ENCODE results near the gene ANKRD17.

ANKRD17 gene

DNA sequence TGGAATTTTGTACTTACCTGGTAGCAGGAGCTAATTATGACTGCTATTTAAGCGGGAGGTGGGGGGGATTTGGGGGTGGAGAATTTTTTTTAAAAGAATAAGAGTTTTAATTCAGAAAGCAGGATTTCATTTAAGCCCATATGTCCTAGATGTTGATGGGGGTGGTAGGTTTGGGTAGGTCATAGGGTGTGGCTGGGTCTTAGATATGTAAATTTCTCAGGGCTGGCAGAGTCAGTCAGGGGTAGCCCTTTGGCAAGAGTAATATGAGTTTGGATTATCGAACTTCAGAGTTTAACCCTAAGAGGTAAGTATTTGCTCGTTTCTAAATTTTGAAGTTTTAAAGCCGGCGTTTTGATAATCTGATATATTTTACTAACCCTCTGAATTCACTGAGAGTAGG lies 153.9 kb downstream of the ANKRD17 start:
- DNase-seq: no peak

DNA sequence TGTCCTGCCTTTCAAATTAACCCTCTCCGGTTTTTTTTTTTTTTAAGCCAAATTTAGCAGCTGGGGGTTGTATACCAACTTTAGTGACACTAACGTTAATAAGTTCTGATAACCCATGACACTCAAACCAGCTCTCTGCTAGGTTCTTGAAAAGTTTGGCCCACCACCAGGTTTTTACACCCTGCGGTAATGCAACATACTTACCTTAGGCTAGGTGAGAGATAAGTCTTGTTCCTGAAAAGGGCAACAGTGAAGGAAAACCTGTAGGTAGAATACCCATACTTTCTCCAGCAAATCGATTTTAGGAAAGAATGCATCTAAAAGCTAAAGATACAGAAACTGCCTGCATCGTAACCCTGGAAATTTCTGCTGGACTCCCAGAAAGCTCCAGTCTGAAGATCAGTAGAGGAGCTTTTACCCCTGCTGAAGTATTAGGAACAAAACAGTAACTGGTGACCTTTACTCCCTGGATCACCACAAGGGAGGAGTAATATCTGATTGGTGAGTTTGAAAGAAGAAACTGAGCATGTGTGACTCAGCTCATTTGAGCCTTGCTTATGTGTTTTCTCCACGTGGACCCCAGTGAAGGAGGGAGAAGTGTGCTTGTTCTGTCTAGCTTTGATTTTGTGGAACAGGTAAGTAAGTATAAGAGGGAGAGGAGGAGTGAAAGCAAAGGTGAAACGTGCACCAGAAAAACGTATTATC lies 154.6 kb downstream of the ANKRD17 start:
- no peak for DNase-seq

DNA sequence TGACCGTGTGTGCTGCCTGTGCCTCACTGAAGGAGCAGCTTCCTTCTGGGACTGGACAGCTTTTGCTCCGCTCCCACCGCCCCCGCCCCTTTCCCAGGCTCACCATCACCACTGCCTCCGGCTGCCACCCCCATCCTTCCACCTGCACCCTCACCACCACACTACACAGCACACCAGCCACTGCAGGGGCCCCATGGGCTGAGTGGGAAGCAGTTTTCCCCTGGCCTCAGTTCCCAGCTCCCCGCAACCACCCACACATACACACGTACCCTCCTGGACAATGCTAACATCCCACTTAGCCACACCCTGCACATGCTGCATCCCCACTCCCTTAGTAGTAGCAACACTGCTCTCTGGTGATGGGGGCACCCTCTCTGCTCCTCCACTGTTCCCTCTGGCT lies 159.5 kb downstream of the ANKRD17 start:
- DNase-seq: no peak

DNA sequence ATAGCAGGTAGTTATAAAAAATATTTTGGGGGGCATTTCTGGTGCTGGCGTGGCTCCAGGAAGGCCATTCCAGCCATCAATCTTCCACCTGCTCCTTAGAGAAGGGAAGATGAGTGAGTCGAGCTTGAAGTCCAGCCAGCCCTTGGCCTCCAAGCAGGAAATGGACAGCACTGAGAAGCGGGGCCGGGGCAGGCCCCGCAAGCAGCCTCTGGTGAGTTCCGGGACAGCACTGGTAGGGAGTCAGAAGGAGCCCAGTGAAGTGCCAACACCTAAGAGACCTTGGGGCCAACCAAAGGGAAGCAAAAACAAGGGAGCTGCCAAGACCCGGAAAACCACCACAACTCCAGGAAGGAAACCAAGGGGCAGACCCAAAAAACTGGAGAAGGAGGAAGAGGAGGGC lies 159.9 kb downstream of the ANKRD17 start:
- no peak for DNase-seq

DNA sequence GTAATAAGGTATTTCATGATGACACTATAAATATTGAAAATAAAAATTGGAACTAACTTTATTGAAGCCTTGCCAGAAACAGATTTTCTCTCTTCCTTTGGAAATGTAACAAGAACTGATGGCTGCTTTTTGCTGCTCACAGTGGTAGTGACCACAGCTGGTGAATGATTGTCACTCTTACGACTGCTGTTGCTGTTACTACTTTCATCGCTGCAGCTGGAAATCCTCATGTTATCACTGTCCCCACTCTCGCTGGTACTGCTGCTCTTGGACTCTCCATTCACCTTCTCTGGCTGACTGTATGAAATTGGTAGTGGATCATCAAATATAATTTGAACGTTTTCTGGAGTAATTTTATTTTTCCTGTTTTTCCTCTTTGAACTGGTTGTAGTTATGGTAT lies 160.6 kb downstream of the ANKRD17 start:
- DNase-seq: no peak

DNA sequence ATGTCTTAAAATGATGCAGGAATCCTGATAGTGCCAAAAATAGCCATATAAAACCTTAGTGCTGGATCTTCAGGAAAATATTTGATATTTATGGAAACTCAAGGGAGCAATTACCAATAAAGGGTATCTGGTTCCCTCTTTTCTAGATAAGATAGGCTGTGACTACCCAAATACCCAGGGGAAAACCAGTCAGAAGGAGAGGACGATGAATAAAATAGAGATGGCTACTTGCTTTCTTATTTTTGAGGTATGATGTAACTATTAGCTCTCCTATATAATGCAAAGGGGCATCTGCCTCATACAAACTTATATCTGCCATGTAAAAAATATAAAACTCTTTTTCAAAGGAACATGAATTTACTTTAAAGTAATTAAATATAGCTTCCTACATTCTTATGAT lies 165.7 kb downstream of the ANKRD17 start:
- no peak for DNase-seq

DNA sequence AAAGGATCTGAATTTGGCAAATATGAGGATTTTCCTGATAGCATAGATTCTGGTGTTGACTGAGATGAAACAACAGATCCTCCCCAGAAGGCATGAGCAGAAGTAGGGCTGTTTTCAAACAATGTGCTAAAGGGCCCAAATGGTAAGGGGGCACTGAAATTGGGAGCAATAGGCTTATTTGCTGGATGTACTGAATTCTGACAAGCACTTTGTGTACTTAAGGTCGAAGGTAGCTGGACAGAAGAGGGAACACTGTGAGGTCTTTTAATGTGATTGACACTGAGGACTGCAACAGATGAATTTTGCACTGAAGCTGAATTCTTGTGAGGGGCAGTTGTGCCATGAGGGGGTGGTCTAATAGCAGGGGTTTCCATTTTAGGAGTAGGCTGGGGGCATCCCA lies 167.9 kb downstream of the ANKRD17 start:
- DNase-seq: no peak

DNA sequence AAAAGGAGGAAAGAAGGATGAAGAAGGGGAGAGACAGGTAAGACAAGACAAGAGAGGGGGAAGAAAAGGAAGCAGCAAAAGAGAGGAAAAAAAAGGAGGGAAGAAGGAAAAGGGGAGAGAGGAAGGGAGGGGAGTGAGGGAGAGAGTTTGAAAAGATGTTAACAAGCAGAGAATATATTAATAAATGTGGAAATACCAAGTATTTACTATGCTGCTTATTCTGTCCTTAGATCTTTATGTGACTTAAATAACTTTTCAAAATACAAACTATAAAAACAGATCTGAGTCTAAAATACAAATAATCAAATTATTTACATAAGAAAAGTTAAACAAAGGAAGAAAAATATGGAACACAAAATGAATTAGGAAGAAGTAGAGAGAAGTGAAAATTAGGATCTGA lies 170.7 kb downstream of the ANKRD17 start:
- DNase-seq: no peak

DNA sequence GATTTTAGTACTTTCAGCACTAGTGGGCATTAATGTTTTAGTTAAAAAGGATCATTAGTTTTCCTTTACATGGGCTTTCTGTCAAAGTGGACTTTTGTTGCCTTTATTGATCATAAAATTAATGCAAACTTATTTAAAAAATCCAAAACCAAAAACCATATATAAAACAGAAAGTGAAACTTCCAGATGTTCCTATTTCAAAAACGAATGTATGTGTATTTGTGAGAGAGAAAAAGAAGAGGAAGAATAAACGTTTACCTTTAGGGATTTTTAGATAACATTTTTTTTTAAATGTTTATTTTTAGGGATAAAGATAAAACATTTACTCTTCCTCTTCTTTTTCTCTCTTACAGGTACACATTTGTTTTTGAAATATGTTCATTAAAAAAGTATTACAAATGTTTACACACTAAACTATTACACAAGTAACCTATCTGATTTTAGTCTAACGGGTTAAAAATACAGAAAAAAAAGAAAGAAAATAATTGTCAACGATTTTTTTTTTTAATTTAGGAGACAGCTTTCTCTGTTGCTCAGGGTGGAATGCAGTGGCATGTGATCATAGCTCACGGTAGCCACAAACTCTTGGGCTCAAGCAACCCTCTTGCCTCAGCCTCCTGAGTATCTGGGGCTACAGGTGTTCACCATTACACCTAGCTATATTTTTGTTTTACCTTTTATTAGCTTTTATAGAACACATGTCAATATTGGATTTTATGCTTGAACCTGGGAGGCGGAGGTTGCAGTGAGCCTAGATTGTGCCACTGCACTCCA lies 172.3 kb downstream of the ANKRD17 start:
- no peak for DNase-seq

DNA sequence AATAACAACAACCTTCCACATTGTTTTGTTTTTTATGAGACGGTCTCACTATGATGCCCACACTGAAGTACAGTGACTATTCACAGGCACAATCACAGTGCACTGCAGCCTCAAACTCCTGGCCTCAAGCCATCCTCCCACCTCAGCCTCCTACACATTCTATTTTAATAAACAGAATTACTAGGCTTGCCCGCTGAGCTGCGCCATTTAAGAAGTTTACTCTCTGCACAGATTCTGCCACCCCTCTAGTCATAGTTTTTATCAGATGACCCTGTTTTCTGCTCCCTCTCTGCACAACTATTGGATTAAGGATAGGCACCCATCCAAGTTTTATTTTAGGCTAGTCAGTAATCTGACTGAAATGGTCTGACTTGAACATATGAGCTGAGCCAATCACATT lies 177.8 kb downstream of the ANKRD17 start:
- DNase-seq: no peak

DNA sequence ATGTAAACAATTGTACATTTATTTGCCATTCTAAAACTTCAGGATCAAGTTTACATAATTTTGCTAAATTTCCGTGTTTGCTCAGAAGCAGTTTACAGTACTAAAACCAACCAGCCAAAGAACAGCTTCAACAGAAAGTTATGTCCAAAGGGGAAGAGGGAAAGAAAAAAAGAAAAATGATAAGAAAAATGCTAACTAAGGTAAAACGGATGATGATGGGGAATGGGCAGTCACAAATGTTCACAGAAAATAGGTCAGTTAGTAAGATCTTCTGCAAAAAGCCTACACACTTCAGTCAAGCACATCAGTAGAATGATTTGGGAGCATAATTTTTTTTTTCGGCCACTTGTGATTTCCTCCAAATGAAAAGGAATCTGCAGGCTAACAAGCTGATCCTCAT lies 182.8 kb downstream of the ANKRD17 start:
- DNase-seq: no peak

DNA sequence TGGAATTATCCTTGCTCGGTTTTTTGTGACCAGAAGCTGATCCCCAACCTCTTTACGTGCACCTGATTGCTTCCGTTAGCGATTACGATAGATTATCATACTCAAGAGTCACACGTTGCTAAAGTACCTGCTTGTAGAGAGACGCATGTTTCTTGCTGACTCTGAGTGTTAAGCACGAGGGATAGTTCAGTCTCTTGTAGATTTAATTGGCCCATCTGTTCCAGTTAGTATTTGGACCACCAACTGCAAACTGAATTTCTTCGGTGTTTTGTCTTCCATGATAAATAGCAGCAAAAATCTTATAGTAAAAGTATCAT lies 188.6 kb downstream of the ANKRD17 start:
- DNase-seq: no peak

DNA sequence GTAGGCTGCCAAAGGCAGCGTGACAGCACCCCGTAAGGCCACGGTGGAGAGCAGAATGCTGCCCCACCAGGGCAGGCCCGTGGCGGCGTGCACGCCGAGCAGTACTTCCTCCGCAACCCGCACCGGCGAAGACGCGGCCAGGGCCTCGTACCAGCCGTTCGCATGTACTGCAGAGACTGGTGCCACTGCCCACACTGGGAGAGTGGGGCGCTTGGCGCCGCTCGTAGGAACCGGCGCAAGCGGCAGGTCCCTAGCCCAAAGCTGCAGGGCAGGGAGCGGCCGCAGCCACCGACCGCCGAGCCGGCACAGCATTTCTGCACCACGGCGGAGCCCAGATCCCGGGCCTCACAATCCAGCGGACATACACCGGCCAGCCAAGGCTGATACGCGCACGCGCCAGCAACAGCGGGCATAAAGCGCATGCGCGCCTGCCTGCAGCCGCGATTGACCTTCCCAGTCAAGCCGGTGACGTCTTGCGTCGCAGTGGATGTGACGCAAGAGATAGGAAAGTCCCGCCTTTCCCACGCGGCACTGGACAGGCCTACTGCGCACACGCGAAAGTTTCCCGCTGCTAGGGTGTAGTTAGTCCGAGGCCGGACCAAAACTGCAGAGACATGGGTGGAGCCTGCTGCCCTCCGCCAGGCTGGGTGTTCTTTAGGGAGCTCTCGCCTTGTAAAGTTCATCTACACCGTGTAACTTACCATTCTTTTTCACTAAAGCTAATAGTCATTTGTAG lies 189.1 kb downstream of the ANKRD17 start, which contains the start of gene COX18:
COX18 (minus strand) TSS at position 379 of the 736 bp plus-strand sequence; CDS start at position 312, 67 bp downstream.
- DNase-seq: peak; percentile 90

DNA sequence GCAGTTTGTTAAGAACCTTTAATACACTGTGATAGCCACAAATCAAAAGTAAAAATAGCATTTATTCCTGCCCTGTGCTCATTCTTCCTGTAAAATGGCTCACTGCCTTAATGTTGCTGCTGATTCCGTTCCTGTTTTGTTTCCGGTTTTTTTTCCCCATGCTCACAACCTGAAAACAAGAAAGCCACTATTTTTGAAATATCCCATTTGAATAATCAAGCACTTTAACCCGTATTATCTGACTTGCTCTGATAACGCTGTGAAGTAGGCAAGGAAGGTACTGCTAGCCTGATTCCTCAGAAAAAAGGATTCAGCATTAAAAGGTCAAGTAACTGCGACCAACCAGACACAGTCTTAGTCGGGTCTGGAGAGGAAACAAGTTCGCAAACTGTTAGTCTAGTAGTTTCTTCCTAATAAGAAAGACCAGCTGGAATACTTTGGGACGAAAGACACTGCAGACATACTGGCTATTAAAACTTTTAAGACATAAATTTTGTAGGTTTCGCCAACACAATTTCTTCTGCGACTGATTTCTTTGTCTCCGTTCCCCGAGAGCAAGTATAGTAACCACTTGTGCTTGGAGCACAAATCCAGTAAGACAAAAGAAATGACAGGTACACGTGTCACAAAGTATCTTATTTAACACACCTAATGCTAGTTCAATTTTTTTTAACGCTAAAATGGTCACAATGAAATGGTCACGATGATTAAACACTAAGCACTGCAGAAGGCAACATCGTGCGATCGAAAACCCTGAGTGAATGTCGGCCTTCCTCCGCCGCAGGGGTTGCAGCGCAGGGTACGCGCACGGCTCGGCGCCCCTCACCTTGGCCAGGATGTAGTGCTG lies 189.9 kb downstream of the ANKRD17 start:
- no peak for DNase-seq

DNA sequence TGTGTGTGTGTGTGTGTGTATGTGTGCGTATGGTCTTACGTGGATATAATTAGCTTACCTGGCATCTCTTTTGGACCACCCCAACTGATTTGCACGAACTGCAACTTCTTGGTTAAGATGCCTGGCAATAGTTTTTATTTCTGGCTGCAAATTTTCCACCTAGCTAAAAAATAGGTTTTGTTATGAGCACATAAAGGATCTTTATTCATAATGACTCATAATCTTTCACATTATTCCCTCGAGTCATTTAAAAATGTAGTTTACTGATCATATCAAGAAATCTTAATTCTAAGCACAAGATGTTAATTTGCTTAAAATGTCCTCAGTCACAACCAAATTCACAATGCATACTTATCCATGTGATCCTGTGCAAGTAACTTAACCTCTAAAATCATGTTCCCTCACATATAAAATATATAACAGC lies 190.6 kb downstream of the ANKRD17 start:
- DNase-seq: peak; percentile 30

DNA sequence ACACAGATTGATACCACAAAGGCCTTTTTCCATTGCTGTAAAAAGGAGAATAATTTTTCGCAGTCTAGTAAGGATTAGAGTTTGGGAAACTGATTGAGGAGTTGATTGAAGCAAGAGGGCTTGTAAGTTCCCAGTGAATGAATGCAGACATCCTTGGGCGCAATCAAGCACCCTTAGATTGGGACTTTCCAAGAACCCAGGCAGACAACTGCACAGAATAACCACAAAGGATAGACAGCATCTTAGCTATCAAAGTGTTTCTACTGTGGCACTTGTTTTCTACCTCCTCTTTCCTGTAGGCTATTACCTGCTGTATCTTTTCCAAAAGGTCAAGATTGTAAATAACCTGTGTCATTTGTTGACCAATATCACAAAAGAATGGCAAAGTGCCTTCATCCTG lies 191.7 kb downstream of the ANKRD17 start:
- peak; percentile 18 for DNase-seq

DNA sequence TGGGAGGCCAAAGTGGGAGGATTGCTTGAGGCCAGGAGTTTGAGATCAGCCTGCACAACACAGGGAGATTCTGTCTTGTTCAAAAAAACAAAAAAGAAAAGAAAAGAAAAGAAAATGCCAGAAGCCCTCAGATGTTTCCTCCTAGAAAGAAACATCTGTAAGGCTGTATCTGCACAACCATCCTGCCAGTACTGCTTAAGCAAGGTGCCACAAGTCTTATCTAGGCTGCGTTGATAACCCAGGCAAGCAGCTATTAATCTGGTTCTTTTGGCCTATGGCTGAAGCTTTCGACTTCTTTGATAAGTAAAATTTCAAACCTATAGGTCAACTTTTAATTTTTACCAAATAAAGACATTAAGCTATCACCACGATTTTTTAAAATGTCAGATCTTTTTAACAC lies 192.2 kb downstream of the ANKRD17 start:
- no peak for DNase-seq

DNA sequence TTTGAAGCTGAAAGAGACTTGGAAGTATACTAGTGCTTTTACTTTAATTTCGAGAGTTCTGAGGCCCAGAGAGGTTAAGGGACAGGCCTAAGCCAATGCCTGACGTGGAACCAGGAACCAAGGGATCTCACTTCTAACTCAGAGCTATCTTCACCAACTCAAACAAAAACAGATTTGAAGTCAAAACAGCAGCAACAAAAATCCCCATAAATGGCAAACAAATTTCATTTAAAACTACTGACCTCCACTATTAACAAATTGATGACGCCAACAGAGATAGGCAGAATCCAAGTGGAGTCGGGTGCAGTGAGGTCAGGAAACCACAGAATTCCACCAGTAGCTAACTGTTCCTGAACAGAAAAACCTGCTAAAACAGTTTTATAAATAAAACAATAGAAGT lies 194.1 kb downstream of the ANKRD17 start:
- no peak for DNase-seq

DNA sequence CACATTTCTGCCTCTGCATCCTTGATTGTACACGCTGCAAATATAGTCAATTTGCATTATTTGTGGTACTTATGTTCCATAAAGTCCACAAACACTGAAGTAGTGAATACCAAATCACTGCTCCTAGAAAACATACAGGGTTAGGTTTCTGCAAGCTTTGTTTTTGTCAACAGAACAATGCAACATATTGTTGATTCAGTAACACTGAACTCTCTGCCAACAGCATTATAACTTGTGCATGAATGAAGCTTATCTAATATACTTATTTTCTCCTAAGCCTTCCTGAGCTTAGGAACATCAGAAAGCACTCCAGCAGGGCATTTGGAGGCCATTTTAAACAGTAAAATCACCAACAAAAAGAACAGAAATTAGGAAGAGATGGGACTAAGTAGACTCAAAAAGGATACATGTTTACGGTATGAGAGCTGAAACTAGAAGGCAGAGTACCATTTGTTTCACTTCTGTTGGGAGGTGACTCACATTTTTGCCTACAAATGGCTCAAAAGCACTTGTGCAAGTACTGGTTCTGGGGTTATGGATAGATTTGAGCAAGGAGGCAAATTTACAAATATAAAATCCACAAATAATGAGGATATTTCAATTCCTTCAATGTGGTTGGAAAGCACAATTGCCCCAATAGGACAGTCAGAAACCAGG lies 203.2 kb downstream of the ANKRD17 start:
- DNase-seq: no peak

DNA sequence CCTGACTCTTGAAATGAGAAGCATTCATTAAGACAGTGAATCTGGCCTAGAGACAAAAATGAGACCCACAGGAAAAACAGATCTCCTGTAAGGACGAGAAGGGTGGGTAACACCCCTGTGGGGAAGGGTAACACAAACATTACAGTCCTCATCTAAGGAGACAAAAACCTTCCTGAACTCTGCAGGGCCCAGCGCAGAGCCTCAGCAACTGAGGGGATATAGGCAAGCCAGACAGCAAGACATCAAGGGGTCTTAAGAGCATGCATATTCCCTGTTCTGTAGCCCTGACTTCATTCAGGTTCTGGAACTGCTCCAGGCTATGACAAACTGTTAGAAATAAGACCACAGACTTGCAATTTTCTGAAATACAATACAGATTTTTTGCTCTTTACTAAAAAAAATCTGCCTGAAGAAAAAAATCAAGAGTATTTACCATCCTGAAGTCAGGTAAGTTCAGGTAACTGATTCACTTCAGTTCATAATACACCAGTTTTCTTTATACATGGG lies 204.6 kb downstream of the ANKRD17 start:
- no peak for DNase-seq

DNA sequence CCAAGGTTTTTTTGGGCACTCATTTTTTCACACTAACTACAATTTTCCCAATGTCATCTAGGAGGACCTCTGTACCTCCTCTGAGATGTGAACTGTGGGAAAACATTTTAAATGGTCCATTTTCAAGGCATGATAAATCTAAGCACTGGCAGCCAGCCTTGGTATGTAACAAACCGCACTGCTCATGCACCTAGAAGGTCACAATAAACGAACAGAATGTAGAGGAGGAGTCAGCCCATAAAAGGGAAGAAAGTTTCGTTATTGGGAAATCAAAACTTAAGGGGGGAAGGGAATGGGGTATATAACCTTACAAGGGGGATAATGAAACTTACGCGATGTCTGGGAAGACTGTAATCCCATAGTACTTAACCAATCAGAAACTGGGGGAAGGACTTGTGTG lies 205.5 kb downstream of the ANKRD17 start:
- no peak for DNase-seq

DNA sequence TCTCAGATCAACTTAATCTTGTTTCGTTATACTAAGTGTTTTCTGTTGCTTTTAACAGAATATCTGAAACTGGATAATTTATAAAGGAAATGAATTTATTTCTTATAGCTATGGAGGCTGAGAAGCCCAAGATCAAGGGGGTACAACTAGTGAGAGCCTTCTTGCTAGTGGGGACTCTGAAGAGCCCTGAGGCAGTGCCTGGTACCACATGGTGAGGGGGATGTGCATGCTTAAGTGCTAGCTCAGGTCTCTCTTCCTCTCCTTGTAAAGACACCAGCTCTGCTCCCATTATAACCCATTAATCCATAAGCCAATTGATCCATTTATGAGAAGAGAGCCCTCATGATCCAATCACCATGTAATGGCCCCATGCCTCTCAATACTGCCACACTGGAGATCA lies 207.0 kb downstream of the ANKRD17 start:
- DNase-seq: no peak
